K562 (cell line): ENCODE results near the gene REG4. TPM values are rescaled to one million over a fixed set of nuclear protein-coding genes. Genes with fewer than 3 reads are reported as not detected.

Experiments used
- ASH1L ChIP-seq: fragments of 450-650 bp; IDR thresholded peaks from 2 replicates; pipeline ENCODE4 v1.6.1; 2018; ENCODE audit warnings: borderline replicate concordance, mild to moderate bottlenecking, low read depth; ENCODE audit not compliant: partially characterized antibody
- CBX8 ChIP-seq: fragments of 200-600 bp; sonication (generic); IDR thresholded peaks from 2 replicates; pipeline ENCODE4 v1.6.1; 2012; ENCODE audit warnings: borderline replicate concordance, mixed run types, low read depth, mild to moderate bottlenecking, moderate library complexity, mixed read lengths, low read length, control low read depth, inconsistent platforms; ENCODE audit not compliant: poor library complexity, severe bottlenecking; ENCODE audit errors: extremely low read depth
- ETS2 ChIP-seq: IDR thresholded peaks from 2 replicates; pipeline ENCODE4 v1.6.1; 2016; ENCODE audit warnings: borderline replicate concordance, missing genetic modification characterization, mild to moderate bottlenecking, moderate library complexity, missing compliant biosample characterization; ENCODE audit not compliant: poor library complexity, severe bottlenecking
- EZH2 ChIP-seq: IDR thresholded peaks from 2 replicates; pipeline ENCODE4 v1.6.1; 2012; ENCODE audit warnings: low read depth, mild to moderate bottlenecking, inconsistent platforms, low read length, borderline replicate concordance
- MXI1 ChIP-seq: IDR thresholded peaks from 2 replicates; pipeline ENCODE4 v1.6.1; 2011; ENCODE audit warnings: low read depth, mild to moderate bottlenecking, improper control_type of control experiment, low read length
- NONO ChIP-seq, 2 experiments: fragments of 200-400 bp in 1 of 2; fragments of 450-650 bp in 1 of 2; formaldehyde crosslinking in 1 of 2; IDR thresholded peaks; 2 replicates each; pipeline ENCODE4 v1.6.1; 2017; ENCODE audit warnings: low read depth in 2 of 2, mild to moderate bottlenecking in 2 of 2, moderate library complexity in 2 of 2, low read length in 1 of 2
- RBM22 ChIP-seq: fragments of 200-400 bp; formaldehyde crosslinking; IDR thresholded peaks from 2 replicates; pipeline ENCODE4 v1.6.1; 2018; ENCODE audit warnings: low read length, low read depth; ENCODE audit not compliant: poor library complexity, severe bottlenecking
- SRSF7 ChIP-seq: fragments of 200-400 bp; formaldehyde crosslinking; optimal IDR thresholded peaks from 2 replicates; pipeline ENCODE3; 2017; ENCODE audit warnings: mild to moderate bottlenecking, low read depth, low read length
- ZNF175 ChIP-seq: fragments of 200-800 bp; sonication (Bioruptor generic); IDR thresholded peaks from 2 replicates; pipeline ENCODE4 v1.6.1; 2016; ENCODE audit warnings: low read depth, mild to moderate bottlenecking, missing genetic modification characterization, missing compliant biosample characterization
- ZNF696 ChIP-seq: fragments of 250-450 bp; sonication (Bioruptor Pico); conservative IDR thresholded peaks from 2 replicates; pipeline ENCODE4 v1.4.0; 2020; ENCODE audit warnings: mild to moderate bottlenecking, moderate library complexity
- polyA plus RNA-seq, 8 experiments: library from polyadenylated mRNA; depleted of rRNA in 4 of 8; stranded (reverse) in 5 of 8; unstranded in 3 of 8; fragments of >200 nt; fragmentation: Nextera tagmentation in 2 of 8; fragmentation: Illumina TruSeq in 1 of 8; extraction: Ambion mirVana in 2 of 8; extraction: Trizol in 1 of 8; gene quantifications; 2 replicates each; pipeline versions ENCODE4 v1.2.1 to v1.2.3, GENCODE V29; 2011 to 2014; ENCODE audit warnings: inconsistent platforms in 1 of 8, missing spikeins in 1 of 8
- total RNA-seq, 7 experiments: library from RNA; depleted of rRNA in 6 of 7; stranded (reverse); fragments of >200 nt in 6 of 7; fragmentation: Illumina TruSeq in 2 of 7; extraction: Trizol in 2 of 7; gene quantifications; 2 replicates each; pipeline versions ENCODE4 v1.2.1 to v1.2.3, GENCODE V29; 2011 to 2021; ENCODE audit warnings: low replicate concordance in 1 of 7
- TF ChIP-seq, protein P1 (sequence below), 2 experiments: fragments of 450-650 bp; IDR thresholded peaks; 2 replicates each; pipeline ENCODE4 v1.6.1; 2016; ENCODE audit warnings: mild to moderate bottlenecking in 2 of 2, borderline replicate concordance in 1 of 2, low read depth in 1 of 2, moderate library complexity in 1 of 2
- TF ChIP-seq, protein P2 (sequence below), 3 experiments: IDR thresholded peaks in 2 of 3; conservative IDR thresholded peaks in 1 of 3; 2 replicates each; pipeline ENCODE4 v1.5.1; 2011 to 2012; ENCODE audit warnings: low read length in 3 of 3, mild to moderate bottlenecking in 3 of 3, control low read depth in 2 of 3, improper control_type of control experiment in 1 of 3, inconsistent platforms in 1 of 3, low read depth in 1 of 3, mixed read lengths in 1 of 3, moderate library complexity in 1 of 3; ENCODE audit not compliant: insufficient read depth in 2 of 3
- TF ChIP-seq, protein P3 (sequence below): fragments of 150-350 bp; IDR thresholded peaks from 2 replicates; pipeline ENCODE4 v1.6.1; 2014; ENCODE audit warnings: low read depth, mild to moderate bottlenecking, low read length, borderline replicate concordance

Gene REG4
- total and polyA plus RNA-seq, 9 of the 15 experiments (the other 6 are each of a cell fraction or from before 2014, with no cell fraction given): not detected

DNA sequence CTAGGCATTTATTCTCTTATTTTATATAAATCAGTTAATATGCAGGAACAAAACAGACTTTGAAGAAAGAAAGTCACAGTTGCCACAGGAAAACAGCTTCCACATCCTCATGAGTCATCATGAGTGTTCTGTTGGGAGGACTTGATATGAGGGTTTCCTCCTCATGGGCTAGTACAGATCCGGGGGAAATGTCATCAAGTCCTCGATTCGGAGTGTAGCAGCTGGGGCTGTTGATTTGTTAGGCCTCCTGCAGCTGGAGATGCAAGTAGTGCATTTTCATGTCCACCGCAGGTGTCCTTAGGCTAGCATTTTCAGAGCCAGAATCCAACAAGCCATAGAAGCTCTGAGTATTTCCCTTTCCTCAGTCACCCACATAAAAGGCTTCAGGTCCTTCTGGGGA, 48.4 kb upstream of the REG4 start (continued):
- TF ChIP-seq, protein P1, sequence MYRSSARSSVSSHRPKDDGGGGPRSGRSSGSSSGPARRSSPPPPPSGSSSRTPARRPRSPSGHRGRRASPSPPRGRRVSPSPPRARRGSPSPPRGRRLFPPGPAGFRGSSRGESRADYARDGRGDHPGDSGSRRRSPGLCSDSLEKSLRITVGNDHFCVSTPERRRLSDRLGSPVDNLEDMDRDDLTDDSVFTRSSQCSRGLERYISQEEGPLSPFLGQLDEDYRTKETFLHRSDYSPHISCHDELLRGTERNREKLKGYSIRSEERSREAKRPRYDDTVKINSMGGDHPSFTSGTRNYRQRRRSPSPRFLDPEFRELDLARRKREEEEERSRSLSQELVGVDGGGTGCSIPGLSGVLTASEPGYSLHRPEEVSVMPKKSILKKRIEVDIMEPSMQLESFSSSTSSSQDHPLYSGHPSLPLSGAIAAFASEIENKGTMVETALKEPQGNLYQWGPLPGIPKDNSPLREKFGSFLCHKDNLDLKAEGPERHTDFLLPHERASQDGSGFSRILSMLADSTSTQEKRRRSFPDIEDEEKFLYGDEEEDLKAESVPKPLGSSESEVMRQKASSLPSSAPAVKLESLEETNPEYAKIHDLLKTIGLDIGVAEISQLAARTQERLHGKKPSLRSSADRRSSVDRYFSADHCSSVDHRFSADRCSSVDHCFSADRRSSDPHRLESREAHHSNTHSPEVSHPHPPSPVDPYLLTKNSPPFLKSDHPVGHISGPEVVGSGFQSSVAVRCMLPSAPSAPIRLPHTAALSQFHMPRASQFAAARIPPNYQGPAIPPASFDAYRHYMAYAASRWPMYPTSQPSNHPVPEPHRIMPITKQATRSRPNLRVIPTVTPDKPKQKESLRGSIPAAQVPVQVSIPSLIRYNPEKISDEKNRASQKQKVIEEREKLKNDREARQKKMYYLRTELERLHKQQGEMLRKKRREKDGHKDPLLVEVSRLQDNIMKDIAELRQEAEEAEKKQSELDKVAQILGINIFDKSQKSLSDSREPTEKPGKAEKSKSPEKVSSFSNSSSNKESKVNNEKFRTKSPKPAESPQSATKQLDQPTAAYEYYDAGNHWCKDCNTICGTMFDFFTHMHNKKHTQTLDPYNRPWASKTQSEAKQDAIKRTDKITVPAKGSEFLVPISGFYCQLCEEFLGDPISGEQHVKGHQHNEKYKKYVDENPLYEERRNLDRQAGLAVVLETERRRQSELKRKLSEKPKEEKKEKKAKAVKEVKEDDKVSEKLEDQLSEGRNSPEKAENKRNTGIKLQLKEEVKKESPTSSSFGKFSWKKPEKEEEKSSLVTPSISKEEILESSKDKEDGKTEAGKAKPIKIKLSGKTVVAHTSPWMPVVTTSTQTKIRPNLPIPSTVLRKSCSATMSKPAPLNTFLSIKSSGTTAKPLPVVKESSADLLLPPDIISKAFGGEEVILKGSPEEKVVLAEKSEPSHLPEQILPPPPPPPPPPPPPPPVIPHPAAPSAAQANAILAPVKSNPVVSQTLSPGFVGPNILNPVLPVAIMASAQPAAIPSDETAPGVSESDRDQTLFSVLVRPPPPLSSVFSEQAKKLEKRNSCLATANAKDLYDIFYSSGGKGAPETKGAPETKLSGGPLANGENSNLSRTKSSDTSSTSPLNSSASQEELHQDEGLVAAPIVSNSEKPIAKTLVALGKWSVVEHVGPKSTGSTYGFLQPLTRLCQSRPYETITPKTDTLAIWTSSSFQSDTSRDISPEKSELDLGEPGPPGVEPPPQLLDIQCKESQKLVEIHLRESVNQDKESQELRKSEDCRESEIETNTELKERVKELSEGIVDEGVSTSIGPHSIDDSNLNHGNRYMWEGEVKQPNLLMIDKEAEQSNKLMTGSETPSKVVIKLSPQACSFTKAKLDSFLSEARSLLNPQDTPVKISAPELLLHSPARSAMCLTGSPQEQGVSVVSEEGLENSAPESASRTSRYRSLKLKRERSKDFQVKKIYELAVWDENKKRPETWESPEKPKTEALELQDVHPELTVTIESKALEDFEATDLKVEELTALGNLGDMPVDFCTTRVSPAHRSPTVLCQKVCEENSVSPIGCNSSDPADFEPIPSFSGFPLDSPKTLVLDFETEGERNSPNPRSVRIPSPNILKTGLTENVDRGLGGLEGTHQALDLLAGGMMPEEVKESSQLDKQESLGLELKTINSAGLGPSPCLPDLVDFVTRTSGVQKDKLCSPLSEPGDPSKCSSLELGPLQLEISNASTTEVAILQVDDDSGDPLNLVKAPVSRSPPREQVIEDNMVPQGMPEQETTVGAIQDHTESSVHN (IDR thresholded peaks at IDR 0.05; ENCODE audit: borderline replicate concordance in 1 of 2, low read depth in 1 of 2): no peak
- TF ChIP-seq CBX8 (no peak), ZNF696 (CRISPR knock-in tag) (no peak), EZH2 (no peak), ASH1L (no peak), RBM22 (no peak), ETS2 (tag) (no peak), MXI1 (no peak), NONO (IDR thresholded peaks at IDR 0.05; ENCODE audit: low read depth in 2 of 2, low read length in 1 of 2) (no peak), SRSF7 (no peak), ZNF175 (CRISPR knock-in tag) (no peak)
- TF ChIP-seq, protein P2, sequence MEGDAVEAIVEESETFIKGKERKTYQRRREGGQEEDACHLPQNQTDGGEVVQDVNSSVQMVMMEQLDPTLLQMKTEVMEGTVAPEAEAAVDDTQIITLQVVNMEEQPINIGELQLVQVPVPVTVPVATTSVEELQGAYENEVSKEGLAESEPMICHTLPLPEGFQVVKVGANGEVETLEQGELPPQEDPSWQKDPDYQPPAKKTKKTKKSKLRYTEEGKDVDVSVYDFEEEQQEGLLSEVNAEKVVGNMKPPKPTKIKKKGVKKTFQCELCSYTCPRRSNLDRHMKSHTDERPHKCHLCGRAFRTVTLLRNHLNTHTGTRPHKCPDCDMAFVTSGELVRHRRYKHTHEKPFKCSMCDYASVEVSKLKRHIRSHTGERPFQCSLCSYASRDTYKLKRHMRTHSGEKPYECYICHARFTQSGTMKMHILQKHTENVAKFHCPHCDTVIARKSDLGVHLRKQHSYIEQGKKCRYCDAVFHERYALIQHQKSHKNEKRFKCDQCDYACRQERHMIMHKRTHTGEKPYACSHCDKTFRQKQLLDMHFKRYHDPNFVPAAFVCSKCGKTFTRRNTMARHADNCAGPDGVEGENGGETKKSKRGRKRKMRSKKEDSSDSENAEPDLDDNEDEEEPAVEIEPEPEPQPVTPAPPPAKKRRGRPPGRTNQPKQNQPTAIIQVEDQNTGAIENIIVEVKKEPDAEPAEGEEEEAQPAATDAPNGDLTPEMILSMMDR (IDR thresholded peaks at IDR 0.05 in 2 of 3, conservative IDR thresholded peaks at IDR 0.05 in 1 of 3; ENCODE audit: insufficient read depth in 2 of 3, low read depth in 1 of 3, low read length in 3 of 3): no peak
- TF ChIP-seq, protein P3, sequence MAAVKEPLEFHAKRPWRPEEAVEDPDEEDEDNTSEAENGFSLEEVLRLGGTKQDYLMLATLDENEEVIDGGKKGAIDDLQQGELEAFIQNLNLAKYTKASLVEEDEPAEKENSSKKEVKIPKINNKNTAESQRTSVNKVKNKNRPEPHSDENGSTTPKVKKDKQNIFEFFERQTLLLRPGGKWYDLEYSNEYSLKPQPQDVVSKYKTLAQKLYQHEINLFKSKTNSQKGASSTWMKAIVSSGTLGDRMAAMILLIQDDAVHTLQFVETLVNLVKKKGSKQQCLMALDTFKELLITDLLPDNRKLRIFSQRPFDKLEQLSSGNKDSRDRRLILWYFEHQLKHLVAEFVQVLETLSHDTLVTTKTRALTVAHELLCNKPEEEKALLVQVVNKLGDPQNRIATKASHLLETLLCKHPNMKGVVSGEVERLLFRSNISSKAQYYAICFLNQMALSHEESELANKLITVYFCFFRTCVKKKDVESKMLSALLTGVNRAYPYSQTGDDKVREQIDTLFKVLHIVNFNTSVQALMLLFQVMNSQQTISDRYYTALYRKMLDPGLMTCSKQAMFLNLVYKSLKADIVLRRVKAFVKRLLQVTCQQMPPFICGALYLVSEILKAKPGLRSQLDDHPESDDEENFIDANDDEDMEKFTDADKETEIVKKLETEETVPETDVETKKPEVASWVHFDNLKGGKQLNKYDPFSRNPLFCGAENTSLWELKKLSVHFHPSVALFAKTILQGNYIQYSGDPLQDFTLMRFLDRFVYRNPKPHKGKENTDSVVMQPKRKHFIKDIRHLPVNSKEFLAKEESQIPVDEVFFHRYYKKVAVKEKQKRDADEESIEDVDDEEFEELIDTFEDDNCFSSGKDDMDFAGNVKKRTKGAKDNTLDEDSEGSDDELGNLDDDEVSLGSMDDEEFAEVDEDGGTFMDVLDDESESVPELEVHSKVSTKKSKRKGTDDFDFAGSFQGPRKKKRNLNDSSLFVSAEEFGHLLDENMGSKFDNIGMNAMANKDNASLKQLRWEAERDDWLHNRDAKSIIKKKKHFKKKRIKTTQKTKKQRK: no peak
